ENCODE data around the gene REC114. TPM values are rescaled to one million over a fixed set of nuclear protein-coding genes. Genes with fewer than 3 reads are reported as not detected.

REC114 gene
- total and polyA plus RNA-seq, 12 donors = 0.40 TPM; not detected in 11

DNA sequence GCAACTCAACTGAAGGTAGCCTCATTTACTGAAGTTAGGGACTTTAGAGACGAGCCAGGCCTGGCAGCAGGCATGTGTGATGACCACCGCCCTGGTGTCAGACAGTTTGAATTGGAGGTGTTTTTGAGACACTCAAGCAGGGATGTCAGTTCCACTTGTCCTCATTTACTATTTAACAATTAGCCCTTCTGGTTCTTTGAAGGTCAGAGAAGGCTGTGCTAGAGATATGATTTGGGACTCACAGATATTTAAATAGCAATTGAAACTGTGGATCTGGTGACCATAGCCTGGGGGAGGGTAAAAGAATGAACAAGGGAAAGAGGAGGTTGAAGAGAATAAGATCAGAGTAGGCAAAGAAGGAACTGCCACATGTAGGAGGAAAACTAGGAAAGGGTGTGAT lies 74.6 kb downstream of the REC114 start:
- intact Hi-C loops (cut with DNase I) = no loop called here

DNA sequence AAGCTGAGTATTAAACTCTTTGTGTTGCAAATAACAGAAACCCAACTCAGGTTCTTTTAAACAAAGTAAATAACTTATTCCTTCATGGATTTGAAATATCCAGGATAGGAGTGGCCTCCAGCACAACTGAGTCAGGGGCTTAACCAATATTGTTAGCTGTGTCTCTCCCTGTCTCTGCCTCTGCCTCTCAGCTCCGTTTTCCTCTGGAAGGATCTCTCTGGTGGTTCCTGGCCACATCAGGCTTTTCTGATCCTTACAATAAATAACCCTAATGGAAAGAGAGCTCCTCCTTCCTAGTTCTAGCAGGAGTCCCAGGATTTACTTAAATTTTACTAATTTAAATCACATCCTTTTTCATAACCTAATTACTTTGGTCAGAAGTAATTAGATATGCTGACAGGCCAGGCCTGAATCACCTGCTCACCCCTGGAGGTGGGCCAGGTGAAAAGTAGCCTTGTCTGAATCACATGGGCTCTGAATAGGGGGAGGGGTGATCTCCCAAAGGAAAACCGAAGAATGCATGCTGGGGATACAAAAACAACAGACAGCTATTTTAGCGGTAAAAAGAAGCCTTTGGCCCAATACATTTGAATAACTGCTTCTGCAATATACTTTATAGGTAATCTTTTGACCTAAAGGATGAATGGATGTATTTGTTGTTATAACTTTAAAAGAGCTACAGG lies 75.4 kb downstream of the REC114 start:
- TF ChIP-seq POLR2A (IDR thresholded peaks at IDR 0.05) = no peak
- TF ChIP-seq, protein P1, sequence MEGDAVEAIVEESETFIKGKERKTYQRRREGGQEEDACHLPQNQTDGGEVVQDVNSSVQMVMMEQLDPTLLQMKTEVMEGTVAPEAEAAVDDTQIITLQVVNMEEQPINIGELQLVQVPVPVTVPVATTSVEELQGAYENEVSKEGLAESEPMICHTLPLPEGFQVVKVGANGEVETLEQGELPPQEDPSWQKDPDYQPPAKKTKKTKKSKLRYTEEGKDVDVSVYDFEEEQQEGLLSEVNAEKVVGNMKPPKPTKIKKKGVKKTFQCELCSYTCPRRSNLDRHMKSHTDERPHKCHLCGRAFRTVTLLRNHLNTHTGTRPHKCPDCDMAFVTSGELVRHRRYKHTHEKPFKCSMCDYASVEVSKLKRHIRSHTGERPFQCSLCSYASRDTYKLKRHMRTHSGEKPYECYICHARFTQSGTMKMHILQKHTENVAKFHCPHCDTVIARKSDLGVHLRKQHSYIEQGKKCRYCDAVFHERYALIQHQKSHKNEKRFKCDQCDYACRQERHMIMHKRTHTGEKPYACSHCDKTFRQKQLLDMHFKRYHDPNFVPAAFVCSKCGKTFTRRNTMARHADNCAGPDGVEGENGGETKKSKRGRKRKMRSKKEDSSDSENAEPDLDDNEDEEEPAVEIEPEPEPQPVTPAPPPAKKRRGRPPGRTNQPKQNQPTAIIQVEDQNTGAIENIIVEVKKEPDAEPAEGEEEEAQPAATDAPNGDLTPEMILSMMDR (IDR thresholded peaks at IDR 0.05) = no peak
- intact Hi-C loops (cut with DNase I) = no loop called here
- Histone ChIP-seq H3K36me3 (replicated peaks in 1 of 2) (no peaks in the 10 kb centered on the region), H3K4me3 (no peak overlapping the region), H3K27ac (no peak overlapping the region), H3K27me3 (no peaks in the 10 kb centered on the region), H3K4me1 (replicated peaks in 1 of 2) (no peaks in the 10 kb centered on the region), H3K9me3 (replicated peaks in 1 of 3) (no peaks in the 10 kb centered on the region)
- 63 to 76% (median 68%) methylated on average over 3 of the region's 3 CpGs for WGBS, 4 donors
- no peak for DNase-seq

More for the DNA sequence above, 74.6 kb downstream of the REC114 start:
- Histone ChIP-seq H3K36me3 (replicated peaks in 1 of 2) (no peaks in the 10 kb centered on the region), H3K9me3 (replicated peaks in 1 of 3) (no peaks in the 10 kb centered on the region), H3K4me3 (no peak overlapping the region), H3K27me3 (no peaks in the 10 kb centered on the region), H3K4me1 (replicated peaks in 1 of 2) (no peaks in the 10 kb centered on the region), H3K27ac (no peak overlapping the region)
- 83 to 97% (median 89%) methylated on average over 2 of the region's 2 CpGs for WGBS, 4 donors
- DNase-seq = no peak
- TF ChIP-seq POLR2A (IDR thresholded peaks at IDR 0.05) = no peak
- TF ChIP-seq, protein P1 (IDR thresholded peaks at IDR 0.05) = no peak

DNA sequence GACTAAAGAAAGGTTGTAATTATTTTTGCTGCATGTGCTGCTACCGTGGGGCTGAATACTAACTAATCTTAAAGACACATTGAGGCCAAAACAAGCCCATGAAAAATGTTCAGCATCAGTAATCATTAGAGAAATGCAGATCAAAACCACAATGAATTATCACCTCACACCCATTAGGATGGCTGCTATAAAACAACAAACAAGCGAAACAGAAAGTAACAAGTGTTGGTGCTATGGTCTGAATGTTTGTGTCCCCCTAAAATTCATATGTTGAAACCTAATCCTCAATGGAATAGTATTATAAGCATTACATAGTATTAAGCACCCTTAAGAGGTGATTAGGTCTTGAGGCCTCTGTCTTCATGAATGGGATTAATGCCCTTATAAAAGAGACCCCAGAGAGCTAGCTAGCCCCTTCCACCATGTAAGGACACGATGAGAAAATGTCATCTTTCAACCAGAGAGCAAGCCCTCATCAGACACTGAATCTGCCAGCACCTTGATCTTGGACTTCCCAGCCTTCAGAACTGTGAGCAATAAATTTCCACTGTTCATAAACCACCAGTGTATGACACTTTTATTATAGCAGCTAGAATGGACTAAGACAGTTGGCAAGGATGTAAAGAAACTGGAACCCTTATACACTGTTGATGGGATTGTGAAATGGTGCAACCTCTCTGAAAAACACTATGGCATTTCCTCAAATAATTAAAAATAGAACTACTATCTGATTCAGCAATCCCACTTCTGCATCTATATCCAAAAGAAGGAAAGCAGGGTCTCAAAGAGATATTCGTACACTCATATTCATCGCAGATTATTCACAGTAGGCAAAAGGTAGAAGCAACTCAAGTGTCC lies 76.1 kb downstream of the REC114 start:
- intact Hi-C loops (cut with DNase I) = no loop called here

DNA sequence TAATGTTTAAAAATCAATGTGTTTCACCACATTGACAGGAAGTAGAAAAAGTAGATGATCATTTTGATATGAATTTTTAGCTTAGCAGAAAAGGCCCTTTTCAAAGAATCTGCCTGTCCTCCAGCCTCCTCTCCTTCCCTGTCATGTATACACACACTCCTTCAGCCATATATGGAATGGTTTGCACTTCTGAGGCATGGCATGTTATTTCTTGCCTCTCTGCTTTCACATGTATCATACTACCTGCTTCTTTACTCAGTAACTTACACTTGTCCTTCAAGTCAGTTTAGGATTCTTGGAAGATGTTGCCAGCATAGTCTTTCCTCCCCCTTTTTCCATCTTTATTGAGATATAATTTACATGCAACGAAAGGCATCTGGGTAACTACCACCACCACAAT lies 79.0 kb downstream of the REC114 start:
- Histone ChIP-seq H3K36me3 (replicated peaks in 1 of 2) (no peaks in the 10 kb centered on the region), H3K27me3 (no peaks in the 10 kb centered on the region), H3K9me3 (replicated peaks in 1 of 3) (no peaks in the 10 kb centered on the region), H3K4me1 (replicated peaks in 1 of 2) (no peaks in the 10 kb centered on the region), H3K27ac (no peak overlapping the region), H3K4me3 (no peak overlapping the region)
- no peak for TF ChIP-seq POLR2A (IDR thresholded peaks at IDR 0.05)
- TF ChIP-seq, protein P1 (IDR thresholded peaks at IDR 0.05) = no peak
- no peak for DNase-seq
- 80 to 95% (median 92%) methylated on average over 1 of the region's 1 CpG for WGBS, 4 donors
- intact Hi-C loops (cut with DNase I) = no loop called here

More for the DNA sequence above, 76.1 kb downstream of the REC114 start:
- TF ChIP-seq, protein P1 (IDR thresholded peaks at IDR 0.05) = no peak
- no peak for TF ChIP-seq POLR2A (IDR thresholded peaks at IDR 0.05)
- Histone ChIP-seq H3K27ac (no peak overlapping the region), H3K9me3 (replicated peaks in 1 of 3) (no peaks in the 10 kb centered on the region), H3K4me3 (no peak overlapping the region), H3K36me3 (replicated peaks in 1 of 2) (no peaks in the 10 kb centered on the region), H3K4me1 (replicated peaks in 1 of 2) (no peaks in the 10 kb centered on the region), H3K27me3 (no peaks in the 10 kb centered on the region)
- 77 to 86% (median 78%) methylated on average over 5 of the region's 5 CpGs for WGBS, 4 donors
- no peak for DNase-seq

All from adrenal gland (tissue), 12 donors.